Activated CD8-positive, alpha-beta T cell treated with anti-CD3 and anti-CD28 coated beads for 36 hours (primary cell): ENCODE results near the gene DEPDC5. TPM values are rescaled to one million over a fixed set of nuclear protein-coding genes. Genes with fewer than 3 reads are reported as not detected.
"Not testable (repeated sequence)": the region's sequence is repeated elsewhere in the genome, so short reads cannot be mapped to it uniquely, and the experiment has no call there.

ENCODE experiments used
- ATAC-seq: fragments of 200-7000 bp; cut with Tn5 transposase; one replicate; pipeline ENCODE4 v1.10.0; 2021; ENCODE audit warnings: mild to moderate bottlenecking, moderate library complexity
- CTCF ChIA-PET: fragments of 350-600 bp; sonication (Branson Sonifier 250); formaldehyde crosslinking; loops from one replicate; lab custom pipeline; 2021; ENCODE audit warnings: antibody characterized with exemption; lab: Charles Lee
- POLR2A ChIA-PET: fragments of 350-600 bp; sonication (Branson Sonifier 250); formaldehyde crosslinking; loops from one replicate; lab custom pipeline; 2021; ENCODE audit warnings: antibody characterized with exemption; lab: Charles Lee
- DNase-seq: peaks from one replicate; pipeline ENCODE4 v3.0.0-alpha.2; 2020
- H3K27ac Mint-ChIP-seq: one replicate; pipeline ENCODE4 v1.8.0; 2021; ENCODE audit warnings: mild to moderate bottlenecking, mixed read lengths
- H3K27me3 Mint-ChIP-seq: one replicate; pipeline ENCODE4 v1.8.0; 2021; ENCODE audit warnings: mixed read lengths
- H3K36me3 Mint-ChIP-seq: one replicate; pipeline ENCODE4 v1.8.0; 2021; ENCODE audit warnings: low read depth, mixed read lengths
- H3K4me1 Mint-ChIP-seq: one replicate; pipeline ENCODE4 v1.8.0; 2021; ENCODE audit warnings: low read depth, mixed read lengths
- H3K4me3 Mint-ChIP-seq: one replicate; pipeline ENCODE4 v1.8.0; 2021; ENCODE audit warnings: mild to moderate bottlenecking, moderate library complexity, mixed read lengths
- H3K9me3 Mint-ChIP-seq: one replicate; pipeline ENCODE4 v1.8.0; 2021; ENCODE audit warnings: mixed read lengths
- intact Hi-C: fragments of 100-400 bp; cut with micrococcal nuclease; formaldehyde crosslinking; loops from one replicate; pipeline ENCODE4 v1.10.0; 2022
- total RNA-seq, 2 experiments: library from RNA; stranded (reverse); gene quantifications; one replicate each; pipeline ENCODE4 v1.2.3, GENCODE V29; 2021
- TF ChIP-seq, protein P1 (sequence below): fragments of 200-600 bp; IDR thresholded peaks from one replicate; pipeline ENCODE4 v1.8.0; 2022; ENCODE audit warnings: antibody characterized with exemption, mild to moderate bottlenecking

Gene DEPDC5
- total RNA-seq, 2 experiments from 2014 or later = 31.6 to 36.4 TPM

DNA sequence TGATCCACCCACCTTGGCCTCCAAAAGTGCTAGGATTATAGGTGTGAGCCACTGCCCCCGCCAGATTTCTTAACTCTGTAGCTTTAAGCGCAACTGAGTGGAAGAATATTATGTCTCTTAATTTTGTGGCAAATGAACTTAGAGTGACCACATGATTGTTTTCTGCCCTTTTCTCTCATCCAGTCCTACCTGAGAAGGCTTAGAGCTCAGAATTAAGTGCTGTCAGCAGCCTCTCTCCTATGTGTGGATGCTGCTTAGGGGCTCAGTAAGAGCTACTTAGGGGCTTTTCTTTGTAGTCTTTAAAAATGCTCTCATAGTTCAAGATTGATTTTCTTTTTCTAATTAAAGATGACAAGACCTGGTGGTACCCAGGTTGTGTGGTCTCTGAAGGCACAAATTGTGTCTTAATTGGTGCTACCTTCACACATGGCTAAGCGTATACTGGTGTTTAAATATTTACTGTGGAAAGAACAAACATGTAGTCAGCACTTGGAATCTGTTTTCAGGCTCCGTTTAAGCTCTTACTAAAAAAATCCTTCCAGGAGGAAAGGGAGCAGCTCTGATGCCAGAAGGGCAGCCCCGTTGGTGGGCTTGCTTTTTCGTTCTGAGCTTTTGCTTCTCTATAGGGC, 59.3 kb downstream of the DEPDC5 start:
- TF ChIP-seq, protein P1, sequence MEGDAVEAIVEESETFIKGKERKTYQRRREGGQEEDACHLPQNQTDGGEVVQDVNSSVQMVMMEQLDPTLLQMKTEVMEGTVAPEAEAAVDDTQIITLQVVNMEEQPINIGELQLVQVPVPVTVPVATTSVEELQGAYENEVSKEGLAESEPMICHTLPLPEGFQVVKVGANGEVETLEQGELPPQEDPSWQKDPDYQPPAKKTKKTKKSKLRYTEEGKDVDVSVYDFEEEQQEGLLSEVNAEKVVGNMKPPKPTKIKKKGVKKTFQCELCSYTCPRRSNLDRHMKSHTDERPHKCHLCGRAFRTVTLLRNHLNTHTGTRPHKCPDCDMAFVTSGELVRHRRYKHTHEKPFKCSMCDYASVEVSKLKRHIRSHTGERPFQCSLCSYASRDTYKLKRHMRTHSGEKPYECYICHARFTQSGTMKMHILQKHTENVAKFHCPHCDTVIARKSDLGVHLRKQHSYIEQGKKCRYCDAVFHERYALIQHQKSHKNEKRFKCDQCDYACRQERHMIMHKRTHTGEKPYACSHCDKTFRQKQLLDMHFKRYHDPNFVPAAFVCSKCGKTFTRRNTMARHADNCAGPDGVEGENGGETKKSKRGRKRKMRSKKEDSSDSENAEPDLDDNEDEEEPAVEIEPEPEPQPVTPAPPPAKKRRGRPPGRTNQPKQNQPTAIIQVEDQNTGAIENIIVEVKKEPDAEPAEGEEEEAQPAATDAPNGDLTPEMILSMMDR = no peak
- no peak for ATAC-seq
- Mint-ChIP-seq H3K27me3 (no peaks in the 10 kb centered on the region), H3K36me3 (peaks cover 42% of the 10 kb centered on the region), H3K27ac (no peak overlapping the region), H3K4me1 (peaks cover under 1% of the 10 kb centered on the region), H3K4me3 (no peak overlapping the region), H3K9me3 (no peaks in the 10 kb centered on the region)
- ChIA-PET POLR2A (no interaction called here), CTCF (interaction anchor here (0.8 to 1.4 kb wide), 2 partner anchors 23 to 157 kb away, joined by 3 to 4 read pairs; no protein-coding TSS in a partner anchor)
- intact Hi-C loops = no loop called here
- no peak for DNase-seq

DNA sequence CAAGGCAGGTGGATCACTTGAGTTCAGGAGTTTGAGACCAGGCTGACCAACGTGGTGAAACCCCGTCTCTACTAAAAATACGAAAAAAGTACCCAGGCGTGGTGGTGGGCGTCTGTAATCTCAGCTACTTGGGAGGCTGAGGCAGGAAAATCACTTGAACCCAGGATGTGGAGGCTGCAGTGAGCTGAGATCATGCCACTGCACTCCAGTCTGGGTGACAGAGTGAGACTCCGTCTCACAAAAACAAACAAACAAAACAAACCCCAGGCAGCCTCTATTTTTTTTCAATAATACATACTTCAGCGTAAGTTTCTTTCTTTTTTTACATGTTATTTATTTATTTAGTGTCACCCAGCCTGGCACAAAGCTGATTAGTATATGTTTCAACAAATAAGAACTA, 60.1 kb downstream of the DEPDC5 start:
- ATAC-seq, DNase-seq, H3K4me3 Mint-ChIP-seq, intact Hi-C loops, H3K27ac Mint-ChIP-seq, H3K4me1 Mint-ChIP-seq, H3K9me3 Mint-ChIP-seq, H3K27me3 Mint-ChIP-seq, POLR2A ChIA-PET: not testable (repeated sequence)
- H3K36me3 Mint-ChIP-seq = peaks cover 50% of the 10 kb centered on the region
- CTCF ChIA-PET = interaction anchor here (1.4 kb wide), 1 partner anchor 22 kb away, joined by 4 read pairs; no protein-coding TSS in a partner anchor

GRCh38 chr22:31814942-31815341, 61.1 kb downstream of the DEPDC5 start:
- Mint-ChIP-seq H3K4me3 (no peak overlapping the region), H3K4me1 (peaks cover 16% of the 10 kb centered on the region), H3K27me3 (no peaks in the 10 kb centered on the region), H3K27ac (no peak overlapping the region), H3K9me3 (no peaks in the 10 kb centered on the region), H3K36me3 (peaks cover 51% of the 10 kb centered on the region)
- ATAC-seq = no peak
- POLR2A ChIA-PET = no interaction called here
- TF ChIP-seq, protein P1 = no peak
- intact Hi-C loops = no loop called here
- no peak for DNase-seq
- CTCF ChIA-PET = no interaction called here

DNA sequence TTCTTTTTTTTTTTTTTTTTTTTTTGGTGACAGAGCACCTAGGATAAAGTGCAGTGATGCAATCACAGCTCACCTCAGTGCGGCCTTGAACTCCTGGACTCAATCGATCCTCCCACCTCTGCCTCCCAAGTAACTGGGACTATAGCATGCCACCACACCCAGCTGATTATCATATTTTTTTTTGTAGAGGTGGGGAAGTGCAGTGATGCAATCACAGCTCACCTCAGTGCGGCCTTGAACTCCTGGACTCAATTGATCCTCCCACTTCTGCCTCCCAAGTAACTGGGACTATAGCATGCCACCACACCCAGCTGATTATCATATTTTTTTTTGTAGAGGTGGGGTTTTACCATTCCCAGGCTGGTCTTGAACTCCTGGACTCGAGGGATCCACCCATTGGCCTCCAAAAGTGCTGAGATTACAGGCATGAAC, 61.6 kb downstream of the DEPDC5 start:
- intact Hi-C loops, CTCF ChIA-PET, H3K27me3 Mint-ChIP-seq, H3K4me3 Mint-ChIP-seq, DNase-seq, H3K9me3 Mint-ChIP-seq, POLR2A ChIA-PET, ATAC-seq, H3K27ac Mint-ChIP-seq: not testable (repeated sequence)
- peaks cover 48% of the 10 kb centered on the region for H3K36me3 Mint-ChIP-seq
- peaks cover 17% of the 10 kb centered on the region for H3K4me1 Mint-ChIP-seq

DNA sequence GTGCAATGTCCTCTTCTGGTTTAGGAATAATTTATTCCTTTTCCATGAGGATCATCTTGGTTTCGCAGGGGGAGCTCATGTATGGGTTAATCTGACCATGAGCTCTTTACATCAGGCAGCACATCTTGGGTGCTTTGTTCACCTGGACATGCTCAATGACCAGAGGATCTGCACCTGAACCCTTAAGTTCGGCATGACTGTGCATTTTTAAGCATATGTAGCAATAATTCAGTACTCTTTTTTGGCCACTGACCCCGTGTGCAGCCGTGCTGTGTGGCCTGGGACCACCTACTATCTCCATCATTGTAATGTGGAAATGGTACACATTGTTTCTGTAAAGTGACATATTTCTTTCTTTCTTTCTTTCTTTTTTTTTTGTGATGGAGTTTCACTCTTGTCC, 62.9 kb downstream of the DEPDC5 start:
- CTCF ChIA-PET = no interaction called here
- Mint-ChIP-seq H3K9me3 (no peaks in the 10 kb centered on the region), H3K4me3 (no peak overlapping the region), H3K27ac (no peak overlapping the region), H3K4me1 (peaks cover 17% of the 10 kb centered on the region), H3K36me3 (peaks cover 48% of the 10 kb centered on the region), H3K27me3 (no peaks in the 10 kb centered on the region)
- intact Hi-C loops = no loop called here
- TF ChIP-seq, protein P1 = no peak
- DNase-seq (no peak), ATAC-seq (no peak)
- POLR2A ChIA-PET = interaction anchor here (0.5 kb wide), 1 partner anchor 125 kb away, joined by 3 read pairs; no protein-coding TSS in a partner anchor
